ENCODE results near the gene MROH2B. TPM values are rescaled to one million over a fixed set of nuclear protein-coding genes. Genes with fewer than 3 reads are reported as not detected.

Gene MROH2B
- total RNA-seq, 2 donors from 2014 or later, result not detected

GRCh38 chr5:41102341-41102740 is 31.2 kb upstream of the MROH2B start:
- Mint-ChIP-seq H3K36me3 (ENCODE audit: low read depth) (no peaks in the 10 kb centered on the region), H3K4me1 (no peaks in the 10 kb centered on the region), H3K9me3 (no peaks in the 10 kb centered on the region), H3K4me3 (no peak overlapping the region), H3K27ac (no peak overlapping the region), H3K27me3 (ENCODE audit: insufficient read depth) (no peaks in the 10 kb centered on the region)
- Histone ChIP-seq H3K27me3 (ENCODE audit: control insufficient read depth, insufficient read depth, low read length, poor library complexity, severe bottlenecking) (no peaks in the 10 kb centered on the region), H3K4me1 (ENCODE audit: control insufficient read depth, insufficient read depth, low read length) (no peaks in the 10 kb centered on the region), H3K4me3 (ENCODE audit: low read length) (no peak overlapping the region), H3K9ac (ENCODE audit: extremely low read depth, low read length, poor library complexity, severe bottlenecking) (no peak overlapping the region), H3K27ac (ENCODE audit: low read depth, low read length) (no peak overlapping the region), H3K9me3 (ENCODE audit: control insufficient read depth, low read length) (no peaks in the 10 kb centered on the region), H3K36me3 (ENCODE audit: control insufficient read depth, insufficient read depth, low read length) (no peaks in the 10 kb centered on the region)
- TF ChIP-seq CTCF (conservative IDR thresholded peaks at IDR 0.05), result no peak
- no peak for DNase-seq

- H3K27ac ChIP-seq (ENCODE audit: low read depth, low read length), result no peak overlapping the region
- H3K4me3 ChIP-seq (ENCODE audit: low read length), result no peak overlapping the region
- no peaks in the 10 kb centered on the region for H3K27me3 Mint-ChIP-seq (ENCODE audit: insufficient read depth)
- H3K4me1 ChIP-seq (ENCODE audit: control insufficient read depth, insufficient read depth, low read length), result no peaks in the 10 kb centered on the region
- H3K36me3 ChIP-seq (ENCODE audit: control insufficient read depth, insufficient read depth, low read length), result no peaks in the 10 kb centered on the region
- H3K4me3 Mint-ChIP-seq, result no peak overlapping the region
- no peaks in the 10 kb centered on the region for H3K9me3 ChIP-seq (ENCODE audit: control insufficient read depth, low read length)
- H3K9me3 Mint-ChIP-seq, result no peaks in the 10 kb centered on the region
- peaks cover under 1% of the 10 kb centered on the region for H3K4me1 Mint-ChIP-seq
- WGBS, 2 experiments (ENCODE audit: insufficient coverage in 1 of 2, insufficient read length in 1 of 2), result 79 to 94% methylated on average over 2 of the region's 2 CpGs
- no peak overlapping the region for H3K9ac ChIP-seq (ENCODE audit: extremely low read depth, low read length, poor library complexity, severe bottlenecking)
- TF ChIP-seq CTCF (conservative IDR thresholded peaks at IDR 0.05), result no peak
- no peak overlapping the region for H3K27ac Mint-ChIP-seq
- DNase-seq, result no peak
- no peaks in the 10 kb centered on the region for H3K27me3 ChIP-seq (ENCODE audit: control insufficient read depth, insufficient read depth, low read length, poor library complexity, severe bottlenecking)
- H3K36me3 Mint-ChIP-seq (ENCODE audit: low read depth), result no peaks in the 10 kb centered on the region
Measured at GRCh38 chr5:41097642-41098041, 26.5 kb upstream of the MROH2B start.

- Mint-ChIP-seq H3K4me1 (peaks cover 4% of the 10 kb centered on the region), H3K27ac (no peak overlapping the region), H3K4me3 (no peak overlapping the region), H3K9me3 (no peaks in the 10 kb centered on the region), H3K27me3 (ENCODE audit: insufficient read depth) (no peaks in the 10 kb centered on the region), H3K36me3 (ENCODE audit: low read depth) (no peaks in the 10 kb centered on the region)
- no peaks in the 10 kb centered on the region for H3K9me3 ChIP-seq (ENCODE audit: control insufficient read depth, low read length)
- H3K27me3 ChIP-seq (ENCODE audit: control insufficient read depth, insufficient read depth, low read length, poor library complexity, severe bottlenecking), result no peaks in the 10 kb centered on the region
- no peaks in the 10 kb centered on the region for H3K4me1 ChIP-seq (ENCODE audit: control insufficient read depth, insufficient read depth, low read length)
- no peaks in the 10 kb centered on the region for H3K36me3 ChIP-seq (ENCODE audit: control insufficient read depth, insufficient read depth, low read length)
- H3K27ac ChIP-seq (ENCODE audit: low read depth, low read length), result no peak overlapping the region
- no peak for TF ChIP-seq CTCF (conservative IDR thresholded peaks at IDR 0.05)
- no peak overlapping the region for H3K4me3 ChIP-seq (ENCODE audit: low read length)
- no peak for DNase-seq
- H3K9ac ChIP-seq (ENCODE audit: extremely low read depth, low read length, poor library complexity, severe bottlenecking), result no peak overlapping the region
- whole genome bisulfite sequencing, 2 experiments (ENCODE audit: insufficient coverage in 1 of 2, insufficient read length in 1 of 2), result 89 to 92% methylated on average over 5 of the region's 5 CpGs
Measured at GRCh38 chr5:41095324-41096101, 24.4 kb upstream of the MROH2B start.
